Activated CD4-positive, alpha-beta T cell treated with anti-CD3 and anti-CD28 coated beads for 24 hours (primary cell): ENCODE results near the gene PTPRM.

Experiments
- DNase-seq, 2 donors: peaks; one replicate each; pipeline ENCODE4 v3.0.0-alpha.2; 2020; ENCODE audit warnings: low read depth in 2 of 2

PTPRM gene

GRCh38 chr18:7898181-7898580 is 331.1 kb downstream of the PTPRM start:
- DNase-seq = no peak

DNA sequence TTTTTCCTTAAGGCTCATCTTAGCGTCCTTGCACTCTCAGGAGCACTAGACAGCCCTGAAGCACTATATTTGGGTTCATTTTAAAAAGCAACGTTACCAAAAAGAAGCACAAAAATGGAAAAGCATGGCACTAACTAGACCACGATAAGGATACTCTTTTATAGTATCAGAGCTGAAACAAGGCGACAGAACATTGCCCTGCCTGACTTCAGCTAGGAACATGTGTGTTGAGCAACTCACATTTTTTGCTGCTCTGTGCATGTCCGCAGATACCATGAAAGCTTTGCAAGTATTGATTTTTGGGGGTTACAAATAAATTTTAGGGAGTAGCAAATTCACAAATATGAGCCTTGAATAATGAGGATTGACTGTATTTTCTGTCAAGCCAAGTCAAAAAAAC is 332.0 kb downstream of the PTPRM start:
- no peak for DNase-seq

GRCh38 chr18:7900091-7900490 is 333.0 kb downstream of the PTPRM start:
- DNase-seq = no peak

DNA sequence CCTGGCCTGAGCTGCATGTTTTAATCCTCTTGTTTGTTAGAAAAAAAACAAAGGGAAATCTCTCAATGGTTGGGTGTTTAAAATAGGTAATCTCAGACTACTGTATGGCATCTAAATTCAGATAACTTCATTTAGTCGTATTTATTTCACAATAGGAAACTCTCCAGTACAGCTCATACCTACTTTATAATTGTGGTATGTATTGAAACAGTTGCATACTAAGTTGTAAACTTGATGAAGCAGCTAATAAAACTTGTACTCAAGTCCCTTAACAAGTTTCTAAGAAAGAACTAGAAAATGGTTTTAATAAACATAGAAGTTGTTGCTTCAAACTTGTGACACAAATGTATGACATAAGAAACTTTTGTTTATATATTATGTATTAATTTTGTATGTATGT is 334.5 kb downstream of the PTPRM start:
- no peak for DNase-seq

DNA sequence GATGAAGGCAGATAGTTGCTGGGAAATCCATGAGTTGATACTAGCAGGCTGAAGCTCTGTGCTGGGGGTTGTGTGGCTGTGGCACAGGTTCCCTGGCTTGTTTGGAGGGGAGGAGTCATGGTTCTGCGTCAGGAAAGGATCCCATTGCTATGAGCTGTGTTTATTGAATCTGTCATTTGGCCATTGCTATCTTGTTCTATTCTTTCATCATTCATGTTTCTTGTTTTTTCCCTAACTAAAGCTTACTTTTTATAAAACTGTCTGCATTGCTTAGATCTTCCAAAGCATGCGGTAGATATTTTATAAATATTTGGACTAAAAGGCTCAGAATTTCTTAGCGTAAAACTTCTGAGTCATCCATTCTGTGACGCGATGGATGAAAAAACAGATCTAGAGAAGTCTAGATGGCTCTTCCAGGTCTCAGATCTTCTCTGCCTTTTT is 335.3 kb downstream of the PTPRM start:
- DNase-seq = no peak

DNA sequence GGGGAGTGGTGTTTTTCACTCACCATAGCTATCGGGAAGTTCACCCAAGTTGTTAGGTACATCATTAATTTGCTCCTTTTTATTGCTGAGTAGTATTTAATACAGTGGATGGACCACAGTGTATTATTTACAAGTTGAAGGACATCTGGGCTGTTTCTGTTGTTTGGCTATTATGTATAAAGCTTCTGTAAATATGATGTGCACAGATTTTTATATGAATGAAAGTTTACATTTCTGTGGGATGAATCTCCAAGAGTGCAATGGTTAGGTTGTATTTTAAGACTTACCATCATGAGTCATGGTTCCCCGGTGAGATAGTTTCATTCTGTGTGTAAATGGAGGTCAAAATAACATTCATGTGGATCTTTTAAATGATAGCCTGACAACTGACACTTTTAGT is 337.4 kb downstream of the PTPRM start:
- no peak for DNase-seq

DNA sequence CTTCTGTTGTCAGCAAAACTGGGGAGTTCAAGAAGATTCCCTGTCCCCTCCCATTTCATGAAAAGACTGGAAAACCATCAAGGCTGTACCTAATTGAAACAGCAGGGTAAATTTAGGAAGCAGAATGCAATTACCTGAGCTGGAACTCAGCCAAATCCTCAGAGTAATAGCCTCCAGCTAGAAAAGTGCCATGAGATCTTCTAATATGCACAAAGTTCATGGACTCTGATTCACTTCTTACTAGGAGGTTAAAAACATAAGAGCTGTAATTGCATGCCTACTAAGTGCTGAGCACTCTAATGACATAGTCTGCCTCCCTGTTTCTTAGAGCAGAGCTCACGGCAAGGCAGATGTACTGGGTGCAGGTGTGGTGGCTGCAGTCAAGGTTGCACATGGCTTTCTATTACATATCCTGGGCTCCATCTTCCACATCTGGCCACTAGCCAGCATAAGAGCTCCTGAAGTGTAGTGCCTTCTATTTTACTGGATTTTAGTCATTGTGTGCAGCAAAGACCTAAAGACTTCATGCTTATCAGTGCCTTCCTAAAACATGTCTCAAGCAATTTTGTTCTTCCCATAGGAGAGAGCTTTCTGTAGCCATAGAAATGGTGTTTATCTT is 341.7 kb downstream of the PTPRM start:
- DNase-seq = no peak

DNA sequence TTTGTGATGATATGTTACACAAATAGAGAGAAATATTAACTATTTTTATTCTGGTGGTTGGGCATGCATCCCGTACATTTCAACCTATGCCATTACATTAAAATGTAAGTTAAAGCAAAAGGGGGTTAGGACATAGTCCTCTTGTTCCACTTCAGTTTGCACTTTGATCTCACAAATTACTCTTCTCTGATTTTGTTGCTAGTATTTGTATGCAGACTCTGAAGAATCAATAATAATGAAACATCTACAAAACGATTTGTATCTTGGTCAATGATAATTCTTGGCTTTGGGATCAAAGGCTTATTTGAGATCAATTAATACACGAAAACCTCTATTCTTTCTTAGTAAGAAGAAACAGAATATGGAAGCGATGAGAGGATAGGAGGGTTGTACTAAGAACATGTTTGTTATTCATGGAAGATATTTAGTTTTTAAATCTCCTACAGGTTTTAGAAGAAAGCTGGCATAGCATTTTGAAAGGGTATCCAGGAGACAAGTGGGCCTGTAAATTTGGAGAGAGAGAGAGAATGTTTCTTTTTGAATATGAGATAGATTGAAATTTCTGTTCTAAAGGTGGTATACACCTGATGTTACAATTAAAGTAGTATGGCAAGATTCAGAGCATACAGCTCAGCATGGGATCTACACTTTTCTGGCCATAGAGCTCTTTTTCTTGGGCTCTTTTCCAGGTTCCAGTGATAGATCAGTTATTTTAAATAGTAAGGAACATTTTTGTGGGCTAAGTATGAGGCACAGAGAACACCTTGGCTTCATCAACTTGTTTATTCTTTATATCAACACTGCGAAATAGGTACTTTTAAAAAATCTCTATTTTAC is 347.9 kb downstream of the PTPRM start:
- DNase-seq = no peak

- no peak for DNase-seq
These were observed 351.6 kb downstream of the PTPRM start for GRCh38 chr18:7918701-7919100.

DNA sequence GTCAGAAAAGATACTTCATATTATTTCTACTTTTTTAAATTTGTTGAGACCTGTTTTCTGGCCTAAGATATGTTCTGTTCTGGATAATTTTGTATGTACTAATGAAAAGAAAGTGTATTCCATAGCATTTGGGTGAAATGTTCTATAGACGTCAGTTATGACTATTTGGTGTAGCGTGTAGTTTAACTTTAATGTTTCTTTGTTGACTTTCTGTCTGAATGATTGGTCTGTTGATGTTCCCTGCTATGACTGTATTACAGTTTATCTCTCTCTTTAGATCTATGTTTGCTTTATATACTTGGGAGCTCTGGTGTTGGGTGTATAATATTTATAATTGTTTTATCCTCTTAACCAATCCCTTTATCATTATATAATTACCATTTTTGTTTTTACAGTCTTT is 352.4 kb downstream of the PTPRM start:
- no peak for DNase-seq

DNA sequence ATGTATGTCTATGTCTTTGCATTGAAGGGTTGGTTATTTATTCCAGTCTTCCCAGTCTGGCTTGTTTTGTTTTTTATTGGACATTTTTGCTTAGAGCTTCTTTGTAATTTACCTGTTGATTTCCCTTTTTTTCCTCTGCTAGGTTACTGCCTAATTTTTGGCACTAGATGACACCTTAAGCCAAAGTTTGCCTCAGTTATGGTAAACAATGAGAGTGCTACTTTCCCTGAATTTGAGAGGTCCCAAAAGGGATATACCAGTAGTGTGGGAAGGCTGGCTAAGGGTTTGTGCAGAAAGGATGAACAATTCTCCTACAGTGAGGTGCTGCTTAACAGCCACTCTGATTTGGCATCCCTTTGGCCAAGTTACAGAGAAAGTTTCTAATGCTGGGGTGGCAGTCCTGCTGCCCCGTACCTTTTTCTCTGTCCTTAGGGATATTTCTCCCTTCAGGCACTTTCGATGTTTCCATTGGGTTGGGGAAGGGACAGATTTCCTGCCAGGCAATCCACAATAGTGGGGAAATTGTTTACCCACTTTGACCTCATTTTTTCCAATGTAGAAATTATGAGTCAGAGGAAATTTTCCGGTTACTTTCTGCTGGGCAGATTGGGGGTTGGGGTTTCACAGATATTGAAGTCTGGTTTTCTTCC is 354.9 kb downstream of the PTPRM start:
- no peak for DNase-seq

DNA sequence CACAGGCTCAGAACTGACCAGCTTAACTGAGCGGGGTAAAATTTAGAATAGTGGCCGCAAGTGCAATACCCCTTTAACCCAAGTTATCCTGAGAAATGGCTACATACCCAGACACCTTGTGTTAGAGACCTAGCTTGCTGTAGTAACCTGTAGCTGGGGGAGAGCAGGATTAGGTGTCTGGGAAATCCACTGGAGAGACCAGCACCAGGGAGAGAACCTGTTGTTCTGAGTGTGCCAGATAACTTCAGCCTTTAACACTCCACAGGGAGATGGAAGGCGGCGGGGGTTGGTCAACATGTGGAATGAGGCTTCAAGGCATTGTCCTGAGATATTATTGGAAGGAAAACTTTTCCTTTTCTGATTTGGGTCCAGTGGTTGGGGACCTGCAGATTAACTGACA is 356.0 kb downstream of the PTPRM start:
- DNase-seq = no peak

DNA sequence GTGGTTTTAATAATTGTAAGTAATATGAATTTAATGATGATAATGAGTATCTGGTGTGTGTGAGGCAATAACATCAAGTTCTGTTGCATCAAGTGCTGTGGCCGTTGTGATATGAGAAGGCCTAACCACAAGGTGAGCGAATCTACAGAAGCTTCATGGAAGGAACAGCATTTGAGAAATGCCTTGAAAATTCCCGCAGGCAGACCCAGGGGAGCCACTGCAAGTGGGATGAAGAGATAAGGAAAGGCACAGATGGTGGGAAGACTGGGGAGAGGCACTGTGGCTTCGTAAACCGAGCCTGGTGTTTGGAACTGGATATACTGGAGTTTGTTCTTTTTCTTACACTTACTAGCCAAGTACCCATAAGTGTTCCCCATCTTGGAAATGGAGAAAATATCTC is 357.5 kb downstream of the PTPRM start:
- no peak for DNase-seq

- DNase-seq = no peak
These were observed 359.4 kb downstream of the PTPRM start for GRCh38 chr18:7926526-7926925.

DNA sequence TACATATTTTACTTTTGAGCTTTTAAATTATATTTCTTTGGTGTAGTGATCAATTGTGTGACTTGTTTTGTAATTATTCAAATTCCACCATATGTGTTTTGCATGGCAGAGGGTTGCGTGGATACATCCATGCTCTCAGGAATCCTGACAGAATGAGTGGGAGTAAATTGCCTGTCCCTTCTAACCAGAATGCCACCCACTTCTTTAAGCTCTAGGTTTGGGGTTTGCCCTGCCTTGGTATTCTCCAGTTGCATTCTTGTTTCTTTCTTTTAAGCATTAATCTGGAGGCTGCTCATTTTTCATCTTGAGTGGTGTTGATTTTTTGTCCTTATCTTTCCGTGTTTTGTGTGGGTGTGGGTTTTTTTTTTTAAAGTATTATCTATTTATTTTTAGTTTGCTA is 360.0 kb downstream of the PTPRM start:
- no peak for DNase-seq

GRCh38 chr18:7931763-7932162 is 364.6 kb downstream of the PTPRM start:
- DNase-seq = no peak

GRCh38 chr18:7937268-7937667 is 370.2 kb downstream of the PTPRM start:
- no peak for DNase-seq

DNA sequence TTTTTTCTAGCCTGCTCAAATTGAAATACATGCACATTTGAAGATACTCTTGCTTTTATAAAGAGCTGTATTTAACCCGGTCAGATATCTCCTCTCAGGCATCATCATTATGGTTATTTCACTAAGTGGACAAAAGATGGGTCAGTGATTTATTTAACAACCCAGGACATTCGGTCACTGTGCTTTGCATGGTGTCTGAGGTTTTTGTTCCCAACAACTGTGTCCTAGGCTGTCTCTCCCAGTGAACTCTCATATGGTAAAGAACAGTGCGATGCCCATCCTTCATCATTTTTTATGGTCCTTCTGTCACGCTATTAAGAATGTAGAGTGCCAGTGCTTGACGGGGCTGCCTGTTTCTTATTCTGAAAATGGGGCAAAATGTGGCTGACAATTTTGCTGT is 372.4 kb downstream of the PTPRM start:
- no peak for DNase-seq

DNA sequence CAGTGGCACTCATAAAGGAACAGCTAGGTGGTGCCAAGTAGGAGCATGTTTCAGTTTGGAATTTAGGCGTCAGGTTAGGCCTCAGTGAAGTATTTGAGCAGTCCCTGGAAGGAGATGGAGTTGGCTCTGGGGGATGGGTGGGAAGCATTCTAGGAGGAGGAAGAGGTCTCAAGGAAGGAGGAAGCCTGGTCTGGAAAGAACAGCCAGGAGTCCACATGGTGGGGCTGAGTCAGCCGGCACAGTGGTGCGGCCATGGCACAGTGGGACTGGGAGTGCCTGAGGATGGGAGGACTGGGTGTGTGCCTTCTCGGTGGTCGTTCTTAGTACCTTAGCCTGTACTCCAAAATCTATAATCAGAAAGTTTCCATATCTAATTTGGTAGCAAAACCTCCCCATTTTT is 373.3 kb downstream of the PTPRM start:
- no peak for DNase-seq

- no peak for DNase-seq
These were observed 373.9 kb downstream of the PTPRM start for GRCh38 chr18:7940971-7941370.

DNA sequence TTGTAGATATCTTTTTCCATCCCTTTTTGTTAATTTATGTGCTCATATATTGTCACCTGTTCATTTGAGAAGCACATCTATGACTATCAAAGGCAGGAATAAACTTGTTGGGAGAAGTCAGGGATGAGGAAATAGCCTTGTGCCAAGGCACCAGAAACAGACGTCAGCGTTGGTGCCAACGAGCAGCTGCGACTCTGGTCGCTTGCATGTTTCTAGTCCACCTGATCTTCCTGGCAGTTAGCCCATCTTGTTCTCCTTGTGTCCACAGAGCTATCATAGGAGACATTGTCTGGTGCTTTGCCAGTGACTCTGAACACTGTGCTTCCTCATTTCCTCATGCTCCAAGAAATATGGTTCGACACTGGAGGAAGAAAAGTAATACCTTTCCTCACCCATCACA is 374.4 kb downstream of the PTPRM start:
- no peak for DNase-seq

GRCh38 chr18:7945882-7946281 is 378.8 kb downstream of the PTPRM start:
- DNase-seq = no peak
